Measurements from ENCODE around the gene TMEM184B. TPM values are rescaled to one million over a fixed set of nuclear protein-coding genes. Genes with fewer than 3 reads are reported as not detected.
A peak's percentile ranks its signal among the peaks of the same experiment; 100 is the strongest.

The TMEM184B gene
- total RNA-seq, 1 experiment from 2014 or later, result 89.7 TPM

DNA sequence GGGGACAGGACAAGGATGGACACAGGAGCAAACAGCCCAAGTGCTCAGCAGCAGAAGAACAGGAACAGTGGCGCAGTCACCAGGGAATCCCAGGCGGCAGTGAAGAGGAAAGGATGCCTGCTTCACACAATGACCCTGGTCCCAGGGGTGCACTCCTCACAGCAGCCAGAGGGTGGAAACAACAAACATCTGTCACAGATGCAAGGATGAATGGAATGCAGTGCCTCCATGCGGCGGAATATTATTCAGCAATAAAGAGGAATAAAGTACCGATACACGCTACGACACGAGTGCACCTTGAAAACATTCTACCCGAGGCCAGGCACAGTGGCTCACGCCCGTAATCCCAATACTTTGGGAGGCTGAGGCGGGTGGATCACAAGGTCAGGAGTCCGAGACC is 31.7 kb upstream of the TMEM184B start:
- POLR2A ChIA-PET, result interaction anchor here (0.6 to 0.7 kb wide), 2 partner anchors 51 to 150 kb away, joined by 4 to 6 read pairs; no protein-coding TSS in a partner anchor
- peak overlapping the region; percentile 48; the same call in 1 of the 2 replicates for H3K27ac Mint-ChIP-seq
- CTCF ChIA-PET, result interaction anchor here (0.6 to 1.1 kb wide), 3 partner anchors 21 to 42 kb away, joined by 3 to 5 read pairs (median 4); no protein-coding TSS in a partner anchor
- no peaks in the 10 kb centered on the region for H3K27me3 Mint-ChIP-seq (ENCODE audit: low read depth)
- H3K9me3 Mint-ChIP-seq, result no peaks in the 10 kb centered on the region
- H3K4me3 Mint-ChIP-seq, result no peak overlapping the region
- TF ChIP-seq, protein P1, sequence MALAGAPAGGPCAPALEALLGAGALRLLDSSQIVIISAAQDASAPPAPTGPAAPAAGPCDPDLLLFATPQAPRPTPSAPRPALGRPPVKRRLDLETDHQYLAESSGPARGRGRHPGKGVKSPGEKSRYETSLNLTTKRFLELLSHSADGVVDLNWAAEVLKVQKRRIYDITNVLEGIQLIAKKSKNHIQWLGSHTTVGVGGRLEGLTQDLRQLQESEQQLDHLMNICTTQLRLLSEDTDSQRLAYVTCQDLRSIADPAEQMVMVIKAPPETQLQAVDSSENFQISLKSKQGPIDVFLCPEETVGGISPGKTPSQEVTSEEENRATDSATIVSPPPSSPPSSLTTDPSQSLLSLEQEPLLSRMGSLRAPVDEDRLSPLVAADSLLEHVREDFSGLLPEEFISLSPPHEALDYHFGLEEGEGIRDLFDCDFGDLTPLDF (CRISPR knock-in tag; IDR thresholded peaks at IDR 0.05), result no peak
- TF ChIP-seq NR1H2 (CRISPR knock-in tag; IDR thresholded peaks at IDR 0.05) (no peak), EMX1 (CRISPR knock-in tag; IDR thresholded peaks at IDR 0.05) (no peak), ATF1 (CRISPR knock-in tag; IDR thresholded peaks at IDR 0.05) (no peak)
- TF ChIP-seq, protein P2, sequence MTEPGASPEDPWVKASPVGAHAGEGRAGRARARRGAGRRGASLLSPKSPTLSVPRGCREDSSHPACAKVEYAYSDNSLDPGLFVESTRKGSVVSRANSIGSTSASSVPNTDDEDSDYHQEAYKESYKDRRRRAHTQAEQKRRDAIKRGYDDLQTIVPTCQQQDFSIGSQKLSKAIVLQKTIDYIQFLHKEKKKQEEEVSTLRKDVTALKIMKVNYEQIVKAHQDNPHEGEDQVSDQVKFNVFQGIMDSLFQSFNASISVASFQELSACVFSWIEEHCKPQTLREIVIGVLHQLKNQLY (CRISPR knock-in tag; IDR thresholded peaks at IDR 0.05), result no peak
- peaks cover 60% of the 10 kb centered on the region for H3K36me3 Mint-ChIP-seq
- H3K4me1 Mint-ChIP-seq, result peaks cover 51% of the 10 kb centered on the region
- no peak for DNase-seq (ENCODE audit: low spot score)
- ATAC-seq, result no peak

DNA sequence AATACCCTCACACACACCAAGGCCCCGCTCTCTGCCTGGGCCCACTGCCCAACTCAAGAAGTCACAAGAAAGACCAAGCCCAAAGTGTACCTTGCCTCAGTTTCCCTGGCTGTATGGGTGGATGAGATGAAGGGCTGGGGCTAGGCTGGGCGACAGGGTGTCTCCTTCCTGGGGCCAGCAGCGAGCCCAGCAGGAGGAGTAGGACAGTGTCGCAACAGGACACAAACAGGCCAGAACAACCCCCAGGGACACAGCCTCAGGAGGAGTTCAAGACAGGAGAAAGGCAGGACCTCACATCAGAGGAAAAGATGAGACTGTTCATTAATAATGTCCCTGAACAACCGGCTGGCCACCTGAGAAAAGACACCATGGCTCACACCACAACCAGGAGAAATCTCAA is 31.2 kb upstream of the TMEM184B start:
- Mint-ChIP-seq H3K9me3 (no peaks in the 10 kb centered on the region), H3K36me3 (peaks cover 56% of the 10 kb centered on the region), H3K4me1 (peaks cover 45% of the 10 kb centered on the region), H3K27ac (peak overlapping the region; percentile 90), H3K27me3 (ENCODE audit: low read depth) (no peaks in the 10 kb centered on the region), H3K4me3 (no peak overlapping the region)
- TF ChIP-seq TEAD1 (CRISPR knock-in tag; IDR thresholded peaks at IDR 0.05) (no peak), NR3C1 (CRISPR knock-in tag; conservative IDR thresholded peaks at IDR 0.05; ENCODE audit: low read depth) (no peak), EMX1 (CRISPR knock-in tag; IDR thresholded peaks at IDR 0.05) (no peak), TEAD4 (CRISPR knock-in tag; IDR thresholded peaks at IDR 0.05) (no peak), IRF2 (CRISPR knock-in tag; IDR thresholded peaks at IDR 0.05; ENCODE audit: borderline replicate concordance, low read depth) (no peak), ESRRA (CRISPR knock-in tag; IDR thresholded peaks at IDR 0.05; ENCODE audit: borderline replicate concordance) (no peak), TP53 (CRISPR knock-in tag; IDR thresholded peaks at IDR 0.05) (no peak), RORB (CRISPR knock-in tag; IDR thresholded peaks at IDR 0.05) (no peak)
- TF ChIP-seq, protein P2 (CRISPR knock-in tag; IDR thresholded peaks at IDR 0.05), result no peak
- TF ChIP-seq, protein P3, sequence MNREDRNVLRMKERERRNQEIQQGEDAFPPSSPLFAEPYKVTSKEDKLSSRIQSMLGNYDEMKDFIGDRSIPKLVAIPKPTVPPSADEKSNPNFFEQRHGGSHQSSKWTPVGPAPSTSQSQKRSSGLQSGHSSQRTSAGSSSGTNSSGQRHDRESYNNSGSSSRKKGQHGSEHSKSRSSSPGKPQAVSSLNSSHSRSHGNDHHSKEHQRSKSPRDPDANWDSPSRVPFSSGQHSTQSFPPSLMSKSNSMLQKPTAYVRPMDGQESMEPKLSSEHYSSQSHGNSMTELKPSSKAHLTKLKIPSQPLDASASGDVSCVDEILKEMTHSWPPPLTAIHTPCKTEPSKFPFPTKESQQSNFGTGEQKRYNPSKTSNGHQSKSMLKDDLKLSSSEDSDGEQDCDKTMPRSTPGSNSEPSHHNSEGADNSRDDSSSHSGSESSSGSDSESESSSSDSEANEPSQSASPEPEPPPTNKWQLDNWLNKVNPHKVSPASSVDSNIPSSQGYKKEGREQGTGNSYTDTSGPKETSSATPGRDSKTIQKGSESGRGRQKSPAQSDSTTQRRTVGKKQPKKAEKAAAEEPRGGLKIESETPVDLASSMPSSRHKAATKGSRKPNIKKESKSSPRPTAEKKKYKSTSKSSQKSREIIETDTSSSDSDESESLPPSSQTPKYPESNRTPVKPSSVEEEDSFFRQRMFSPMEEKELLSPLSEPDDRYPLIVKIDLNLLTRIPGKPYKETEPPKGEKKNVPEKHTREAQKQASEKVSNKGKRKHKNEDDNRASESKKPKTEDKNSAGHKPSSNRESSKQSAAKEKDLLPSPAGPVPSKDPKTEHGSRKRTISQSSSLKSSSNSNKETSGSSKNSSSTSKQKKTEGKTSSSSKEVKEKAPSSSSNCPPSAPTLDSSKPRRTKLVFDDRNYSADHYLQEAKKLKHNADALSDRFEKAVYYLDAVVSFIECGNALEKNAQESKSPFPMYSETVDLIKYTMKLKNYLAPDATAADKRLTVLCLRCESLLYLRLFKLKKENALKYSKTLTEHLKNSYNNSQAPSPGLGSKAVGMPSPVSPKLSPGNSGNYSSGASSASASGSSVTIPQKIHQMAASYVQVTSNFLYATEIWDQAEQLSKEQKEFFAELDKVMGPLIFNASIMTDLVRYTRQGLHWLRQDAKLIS (CRISPR knock-in tag; IDR thresholded peaks at IDR 0.05; ENCODE audit: borderline replicate concordance), result no peak
- TF ChIP-seq, protein P4, sequence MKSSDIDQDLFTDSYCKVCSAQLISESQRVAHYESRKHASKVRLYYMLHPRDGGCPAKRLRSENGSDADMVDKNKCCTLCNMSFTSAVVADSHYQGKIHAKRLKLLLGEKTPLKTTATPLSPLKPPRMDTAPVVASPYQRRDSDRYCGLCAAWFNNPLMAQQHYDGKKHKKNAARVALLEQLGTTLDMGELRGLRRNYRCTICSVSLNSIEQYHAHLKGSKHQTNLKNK (CRISPR knock-in tag; IDR thresholded peaks at IDR 0.05), result no peak
- TF ChIP-seq, protein P5, sequence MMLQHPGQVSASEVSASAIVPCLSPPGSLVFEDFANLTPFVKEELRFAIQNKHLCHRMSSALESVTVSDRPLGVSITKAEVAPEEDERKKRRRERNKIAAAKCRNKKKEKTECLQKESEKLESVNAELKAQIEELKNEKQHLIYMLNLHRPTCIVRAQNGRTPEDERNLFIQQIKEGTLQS (CRISPR knock-in tag; conservative IDR thresholded peaks at IDR 0.05), result no peak
- TF ChIP-seq, protein P6, sequence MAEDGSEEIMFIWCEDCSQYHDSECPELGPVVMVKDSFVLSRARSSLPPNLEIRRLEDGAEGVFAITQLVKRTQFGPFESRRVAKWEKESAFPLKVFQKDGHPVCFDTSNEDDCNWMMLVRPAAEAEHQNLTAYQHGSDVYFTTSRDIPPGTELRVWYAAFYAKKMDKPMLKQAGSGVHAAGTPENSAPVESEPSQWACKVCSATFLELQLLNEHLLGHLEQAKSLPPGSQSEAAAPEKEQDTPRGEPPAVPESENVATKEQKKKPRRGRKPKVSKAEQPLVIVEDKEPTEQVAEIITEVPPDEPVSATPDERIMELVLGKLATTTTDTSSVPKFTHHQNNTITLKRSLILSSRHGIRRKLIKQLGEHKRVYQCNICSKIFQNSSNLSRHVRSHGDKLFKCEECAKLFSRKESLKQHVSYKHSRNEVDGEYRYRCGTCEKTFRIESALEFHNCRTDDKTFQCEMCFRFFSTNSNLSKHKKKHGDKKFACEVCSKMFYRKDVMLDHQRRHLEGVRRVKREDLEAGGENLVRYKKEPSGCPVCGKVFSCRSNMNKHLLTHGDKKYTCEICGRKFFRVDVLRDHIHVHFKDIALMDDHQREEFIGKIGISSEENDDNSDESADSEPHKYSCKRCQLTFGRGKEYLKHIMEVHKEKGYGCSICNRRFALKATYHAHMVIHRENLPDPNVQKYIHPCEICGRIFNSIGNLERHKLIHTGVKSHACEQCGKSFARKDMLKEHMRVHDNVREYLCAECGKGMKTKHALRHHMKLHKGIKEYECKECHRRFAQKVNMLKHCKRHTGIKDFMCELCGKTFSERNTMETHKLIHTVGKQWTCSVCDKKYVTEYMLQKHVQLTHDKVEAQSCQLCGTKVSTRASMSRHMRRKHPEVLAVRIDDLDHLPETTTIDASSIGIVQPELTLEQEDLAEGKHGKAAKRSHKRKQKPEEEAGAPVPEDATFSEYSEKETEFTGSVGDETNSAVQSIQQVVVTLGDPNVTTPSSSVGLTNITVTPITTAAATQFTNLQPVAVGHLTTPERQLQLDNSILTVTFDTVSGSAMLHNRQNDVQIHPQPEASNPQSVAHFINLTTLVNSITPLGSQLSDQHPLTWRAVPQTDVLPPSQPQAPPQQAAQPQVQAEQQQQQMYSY (CRISPR knock-in tag; IDR thresholded peaks at IDR 0.05), result no peak
- ChIA-PET CTCF (no interaction called here), POLR2A (no interaction called here)
- no peak for ATAC-seq
- DNase-seq (ENCODE audit: low spot score), result no peak

Measured in WTC11 (cell line).